Activated naive CD8-positive, alpha-beta T cell (primary cell): ENCODE results near the gene CLRN2.
"Not testable (repeated sequence)": the region's sequence is repeated elsewhere in the genome, so short reads cannot be mapped to it uniquely, and the experiment has no call there.

Experiments
- H3K27ac Mint-ChIP-seq: one replicate; pipeline ENCODE4 v1.8.0; 2021; ENCODE audit warnings: mixed read lengths
- H3K27me3 Mint-ChIP-seq: one replicate; pipeline ENCODE4 v1.8.0; 2021; ENCODE audit warnings: mixed read lengths
- H3K36me3 Mint-ChIP-seq: one replicate; pipeline ENCODE4 v1.8.0; 2021; ENCODE audit warnings: mixed read lengths
- H3K4me1 Mint-ChIP-seq: one replicate; pipeline ENCODE4 v1.8.0; 2021; ENCODE audit warnings: low read depth, mixed read lengths
- H3K4me3 Mint-ChIP-seq: one replicate; pipeline ENCODE4 v1.8.0; 2021; ENCODE audit warnings: mild to moderate bottlenecking, mixed read lengths
- H3K9me3 Mint-ChIP-seq: one replicate; pipeline ENCODE4 v1.8.0; 2021; ENCODE audit warnings: low read depth, mixed read lengths

The CLRN2 gene

GRCh38 chr4:17516980-17517379 is 2.0 kb downstream of the CLRN2 start:
- no peaks in the 10 kb centered on the region for H3K36me3 Mint-ChIP-seq
- H3K27ac Mint-ChIP-seq, result no peak overlapping the region
- peaks cover 14% of the 10 kb centered on the region for H3K27me3 Mint-ChIP-seq
- no peak overlapping the region for H3K4me3 Mint-ChIP-seq
- H3K4me1 Mint-ChIP-seq, result peaks cover 9% of the 10 kb centered on the region
- no peaks in the 10 kb centered on the region for H3K9me3 Mint-ChIP-seq

- peaks cover 14% of the 10 kb centered on the region for H3K27me3 Mint-ChIP-seq
Observed at GRCh38 chr4:17517664-17518063, 2.7 kb downstream of the CLRN2 start.

GRCh38 chr4:17521595-17521994 is 6.6 kb downstream of the CLRN2 start:
- H3K4me3 Mint-ChIP-seq, result no peak overlapping the region
- no peaks in the 10 kb centered on the region for H3K36me3 Mint-ChIP-seq
- no peak overlapping the region for H3K27ac Mint-ChIP-seq
- H3K27me3 Mint-ChIP-seq, result peaks cover 20% of the 10 kb centered on the region
- H3K9me3 Mint-ChIP-seq, result no peaks in the 10 kb centered on the region
- H3K4me1 Mint-ChIP-seq, result no peaks in the 10 kb centered on the region

More at GRCh38 chr4:17517664-17518063, 2.7 kb downstream of the CLRN2 start:
- Mint-ChIP-seq H3K4me1 (peaks cover 4% of the 10 kb centered on the region), H3K4me3 (no peak overlapping the region), H3K27ac (no peak overlapping the region), H3K36me3 (no peaks in the 10 kb centered on the region), H3K9me3 (no peaks in the 10 kb centered on the region)

- H3K27me3 Mint-ChIP-seq, result peaks cover 22% of the 10 kb centered on the region
- no peaks in the 10 kb centered on the region for H3K9me3 Mint-ChIP-seq
- H3K4me1 Mint-ChIP-seq, result no peaks in the 10 kb centered on the region
- H3K36me3 Mint-ChIP-seq, result no peaks in the 10 kb centered on the region
- H3K27ac Mint-ChIP-seq, result no peak overlapping the region
- H3K4me3 Mint-ChIP-seq, result no peak overlapping the region
Observed at GRCh38 chr4:17523662-17524061, 8.7 kb downstream of the CLRN2 start.

DNA sequence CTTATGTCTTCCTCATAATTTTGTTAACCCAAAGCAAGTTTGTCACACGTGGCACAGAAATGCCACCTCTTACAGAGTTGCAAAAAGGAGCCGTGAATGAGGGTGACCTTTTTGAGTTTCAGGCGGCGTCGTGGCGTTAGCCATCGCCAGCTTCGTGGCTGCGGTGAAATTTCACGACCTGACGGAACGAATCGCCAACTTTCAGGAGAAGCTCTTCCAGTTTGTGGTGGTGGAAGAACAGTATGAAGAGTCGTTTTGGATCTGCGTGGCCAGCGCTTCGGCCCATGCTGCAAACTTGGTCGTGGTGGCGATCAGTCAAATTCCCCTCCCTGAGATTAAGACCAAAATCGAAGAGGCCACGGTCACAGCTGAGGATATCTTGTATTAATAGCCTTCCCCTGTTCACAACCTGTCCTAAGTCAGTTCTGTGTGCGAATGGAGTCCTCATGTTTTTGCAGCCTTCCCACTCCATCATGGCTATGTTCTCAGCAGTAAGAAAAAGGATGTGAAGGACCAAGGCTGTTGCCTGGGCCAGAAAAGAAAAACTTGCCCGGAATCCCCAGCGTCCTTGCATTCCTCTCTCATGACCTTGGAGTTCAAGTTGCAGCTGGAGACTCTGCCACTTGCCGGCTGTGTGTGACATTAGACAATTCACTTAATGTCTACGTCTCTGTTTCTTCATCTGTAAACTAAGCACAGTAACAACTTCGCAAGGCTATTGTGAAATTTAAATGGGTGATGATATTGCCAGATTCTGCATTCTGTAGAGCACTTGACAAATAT is 11.9 kb downstream of the CLRN2 start:
- peaks cover 17% of the 10 kb centered on the region for H3K27me3 Mint-ChIP-seq
- H3K4me1 Mint-ChIP-seq, result no peaks in the 10 kb centered on the region
- no peaks in the 10 kb centered on the region for H3K9me3 Mint-ChIP-seq
- no peak overlapping the region for H3K27ac Mint-ChIP-seq
- no peak overlapping the region for H3K4me3 Mint-ChIP-seq
- H3K36me3 Mint-ChIP-seq, result no peaks in the 10 kb centered on the region

GRCh38 chr4:17528551-17529165 is 13.7 kb downstream of the CLRN2 start:
- Mint-ChIP-seq H3K9me3 (no peaks in the 10 kb centered on the region), H3K36me3 (no peaks in the 10 kb centered on the region), H3K4me3 (no peak overlapping the region), H3K4me1 (no peaks in the 10 kb centered on the region), H3K27me3 (peaks cover 15% of the 10 kb centered on the region), H3K27ac (no peak overlapping the region)

GRCh38 chr4:17531538-17532285 is 16.7 kb downstream of the CLRN2 start:
- no peak overlapping the region for H3K27ac Mint-ChIP-seq
- no peak overlapping the region for H3K4me3 Mint-ChIP-seq
- peaks cover 10% of the 10 kb centered on the region for H3K27me3 Mint-ChIP-seq
- H3K4me1 Mint-ChIP-seq, result no peaks in the 10 kb centered on the region
- H3K9me3 Mint-ChIP-seq, result no peaks in the 10 kb centered on the region
- H3K36me3 Mint-ChIP-seq, result no peaks in the 10 kb centered on the region

DNA sequence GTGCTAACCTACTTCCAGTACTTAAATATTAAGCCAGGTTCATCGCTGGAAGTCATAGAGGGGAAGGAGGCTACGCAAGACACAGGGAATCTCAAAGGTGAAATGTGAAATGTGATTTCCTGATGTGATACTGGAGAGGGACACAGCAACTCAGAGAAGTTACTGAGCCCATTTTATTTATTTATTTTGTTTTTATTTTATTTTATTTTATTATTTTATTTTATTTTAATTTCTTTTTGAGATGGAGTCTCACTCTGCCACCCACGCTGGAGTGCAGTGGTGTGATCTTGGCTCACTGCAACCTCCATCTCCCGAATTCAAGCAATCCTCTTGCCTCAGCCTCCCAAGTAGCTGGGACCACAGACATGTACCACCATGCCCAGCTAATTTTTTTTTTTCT is 19.7 kb downstream of the CLRN2 start:
- H3K36me3 Mint-ChIP-seq, result no peaks in the 10 kb centered on the region
- no peak overlapping the region for H3K4me3 Mint-ChIP-seq

GRCh38 chr4:17535242-17535641 is 20.3 kb downstream of the CLRN2 start:
- Mint-ChIP-seq H3K36me3 (no peaks in the 10 kb centered on the region), H3K9me3 (no peaks in the 10 kb centered on the region), H3K4me1 (no peaks in the 10 kb centered on the region)

More for the DNA sequence above, 19.7 kb downstream of the CLRN2 start:
- Mint-ChIP-seq H3K9me3 (no peaks in the 10 kb centered on the region), H3K27ac (no peak overlapping the region), H3K4me1 (no peaks in the 10 kb centered on the region), H3K27me3 (peaks cover 1% of the 10 kb centered on the region)

DNA sequence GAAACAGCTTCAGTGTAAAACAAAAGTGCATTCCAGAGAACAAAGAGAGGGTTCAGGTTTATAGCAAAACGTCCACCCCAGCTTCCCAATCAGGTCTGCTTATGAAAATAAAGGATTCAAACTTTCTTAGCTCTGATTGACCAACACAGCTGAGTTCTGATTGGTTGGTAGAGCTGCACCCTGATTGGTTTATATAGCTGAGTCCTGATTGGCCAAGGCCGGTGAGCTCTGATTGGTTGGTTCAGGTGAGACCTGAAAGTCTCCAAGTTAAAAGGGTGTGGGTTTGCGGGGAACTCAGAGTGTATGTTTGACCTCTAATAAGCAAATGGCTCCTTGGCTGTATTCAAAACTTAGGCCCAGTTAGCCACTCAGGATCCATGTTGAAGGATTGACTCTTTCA is 20.9 kb downstream of the CLRN2 start:
- Mint-ChIP-seq H3K27ac (no peak overlapping the region), H3K9me3 (no peaks in the 10 kb centered on the region), H3K4me3 (no peak overlapping the region), H3K36me3 (no peaks in the 10 kb centered on the region), H3K4me1 (no peaks in the 10 kb centered on the region), H3K27me3 (peaks cover 1% of the 10 kb centered on the region)

More at GRCh38 chr4:17535242-17535641, 20.3 kb downstream of the CLRN2 start:
- H3K4me3 Mint-ChIP-seq, result no peak overlapping the region
- peaks cover 3% of the 10 kb centered on the region for H3K27me3 Mint-ChIP-seq
- no peak overlapping the region for H3K27ac Mint-ChIP-seq

GRCh38 chr4:17537060-17537459 is 22.1 kb downstream of the CLRN2 start:
- H3K27ac Mint-ChIP-seq, H3K27me3 Mint-ChIP-seq, H3K9me3 Mint-ChIP-seq, H3K4me3 Mint-ChIP-seq, H3K4me1 Mint-ChIP-seq, H3K36me3 Mint-ChIP-seq: not testable (repeated sequence)

DNA sequence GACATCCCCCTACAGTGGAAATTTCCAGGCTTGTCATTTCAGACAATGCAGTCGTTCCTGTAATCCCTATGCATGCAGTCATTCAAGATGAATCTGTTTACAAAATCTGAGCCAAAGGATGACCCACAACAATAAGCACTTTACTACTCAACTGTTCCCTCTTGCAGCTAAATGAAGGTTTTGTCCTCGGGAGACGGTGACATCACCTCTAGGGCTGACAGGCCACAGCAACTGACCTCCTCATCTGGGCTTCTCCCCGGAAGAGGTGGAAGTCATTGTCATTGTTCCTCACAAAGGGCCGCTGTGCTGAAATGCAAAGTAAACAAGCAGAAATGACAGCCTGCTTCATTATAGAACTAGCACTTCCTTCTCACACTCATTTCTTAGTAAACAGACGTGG is 29.2 kb downstream of the CLRN2 start:
- H3K36me3 Mint-ChIP-seq, result no peaks in the 10 kb centered on the region
- H3K4me1 Mint-ChIP-seq, result peaks cover 2% of the 10 kb centered on the region

GRCh38 chr4:17544831-17545234 is 29.9 kb downstream of the CLRN2 start:
- peaks cover 4% of the 10 kb centered on the region for H3K27me3 Mint-ChIP-seq
- no peak overlapping the region for H3K27ac Mint-ChIP-seq
- peaks cover 2% of the 10 kb centered on the region for H3K4me1 Mint-ChIP-seq
- H3K36me3 Mint-ChIP-seq, result no peaks in the 10 kb centered on the region
- no peaks in the 10 kb centered on the region for H3K9me3 Mint-ChIP-seq
- H3K4me3 Mint-ChIP-seq, result no peak overlapping the region

More for the DNA sequence above, 29.2 kb downstream of the CLRN2 start:
- Mint-ChIP-seq H3K27ac (no peak overlapping the region), H3K4me3 (no peak overlapping the region), H3K9me3 (no peaks in the 10 kb centered on the region), H3K27me3 (peaks cover 4% of the 10 kb centered on the region)

GRCh38 chr4:17545374-17546140 is 30.6 kb downstream of the CLRN2 start:
- H3K4me3 Mint-ChIP-seq, result no peak overlapping the region
- no peak overlapping the region for H3K27ac Mint-ChIP-seq
- H3K4me1 Mint-ChIP-seq, result peaks cover 2% of the 10 kb centered on the region
- no peaks in the 10 kb centered on the region for H3K36me3 Mint-ChIP-seq
- H3K9me3 Mint-ChIP-seq, result no peaks in the 10 kb centered on the region
- peaks cover 4% of the 10 kb centered on the region for H3K27me3 Mint-ChIP-seq
